Uterus (tissue), 2 donors: ENCODE results near the gene FAM50A.

ENCODE experiments used
- POLR2A ChIP-seq, 2 donors: fragments of 450-650 bp; IDR thresholded peaks; one replicate each; pipeline ENCODE4 v1.6.1; 2016; ENCODE audit warnings: antibody characterized with exemption in 2 of 2, mild to moderate bottlenecking in 1 of 2, moderate library complexity in 1 of 2
- TF ChIP-seq, protein P1 (sequence below), 4 experiments: fragments of 200-600 bp in 2 of 4; fragments of 450-650 bp in 2 of 4; sonication (generic) in 2 of 4; IDR thresholded peaks; one replicate each; pipeline ENCODE4 v1.5.1; 2016 to 2019; ENCODE audit warnings: antibody characterized with exemption in 4 of 4, mild to moderate bottlenecking in 2 of 4, moderate library complexity in 1 of 4

DNA sequence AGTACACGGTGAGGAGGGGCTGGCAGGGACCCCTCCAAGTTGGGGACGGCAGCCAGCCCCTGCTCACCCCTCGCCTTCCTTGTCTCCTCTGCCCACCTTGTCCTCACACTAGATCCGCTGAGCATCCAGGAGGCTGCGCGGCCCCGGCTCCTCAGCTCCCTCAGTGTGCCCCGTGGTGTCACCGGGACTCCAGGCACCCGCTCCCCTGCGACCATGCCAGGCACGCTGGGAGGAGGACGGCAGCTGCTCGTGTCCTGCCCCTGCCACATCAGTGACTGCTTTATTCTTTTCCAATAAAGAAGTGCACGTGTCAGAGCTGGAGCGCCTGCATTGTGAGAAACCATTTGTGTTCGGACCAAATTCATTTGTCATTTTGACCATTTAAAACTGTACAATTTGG is 6.4 kb downstream of the FAM50A start:
- TF ChIP-seq POLR2A (IDR thresholded peaks at IDR 0.05): no peak
- TF ChIP-seq, protein P1, sequence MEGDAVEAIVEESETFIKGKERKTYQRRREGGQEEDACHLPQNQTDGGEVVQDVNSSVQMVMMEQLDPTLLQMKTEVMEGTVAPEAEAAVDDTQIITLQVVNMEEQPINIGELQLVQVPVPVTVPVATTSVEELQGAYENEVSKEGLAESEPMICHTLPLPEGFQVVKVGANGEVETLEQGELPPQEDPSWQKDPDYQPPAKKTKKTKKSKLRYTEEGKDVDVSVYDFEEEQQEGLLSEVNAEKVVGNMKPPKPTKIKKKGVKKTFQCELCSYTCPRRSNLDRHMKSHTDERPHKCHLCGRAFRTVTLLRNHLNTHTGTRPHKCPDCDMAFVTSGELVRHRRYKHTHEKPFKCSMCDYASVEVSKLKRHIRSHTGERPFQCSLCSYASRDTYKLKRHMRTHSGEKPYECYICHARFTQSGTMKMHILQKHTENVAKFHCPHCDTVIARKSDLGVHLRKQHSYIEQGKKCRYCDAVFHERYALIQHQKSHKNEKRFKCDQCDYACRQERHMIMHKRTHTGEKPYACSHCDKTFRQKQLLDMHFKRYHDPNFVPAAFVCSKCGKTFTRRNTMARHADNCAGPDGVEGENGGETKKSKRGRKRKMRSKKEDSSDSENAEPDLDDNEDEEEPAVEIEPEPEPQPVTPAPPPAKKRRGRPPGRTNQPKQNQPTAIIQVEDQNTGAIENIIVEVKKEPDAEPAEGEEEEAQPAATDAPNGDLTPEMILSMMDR (IDR thresholded peaks at IDR 0.05): no peak
